Measurements from ENCODE around the gene PLPP7. TPM values are rescaled to one million over a fixed set of nuclear protein-coding genes. Genes with fewer than 3 reads are reported as not detected.
"Not testable (repeated sequence)": the region's sequence is repeated elsewhere in the genome, so short reads cannot be mapped to it uniquely, and the experiment has no call there.

Gene PLPP7
- polyA plus RNA-seq, 2 of the 4 experiments (the other 2 are of a cell fraction), result 0.08 TPM; not detected in 1

- H3K4me2 ChIP-seq, result no peak overlapping the region
- no peak overlapping the region for H3K27ac ChIP-seq
- no peak for TF ChIP-seq TP53 (CRISPR knock-in tag; IDR thresholded peaks at IDR 0.05)
- TF ChIP-seq RARB (CRISPR knock-in tag; IDR thresholded peaks at IDR 0.05), result no peak
- no peak for TF ChIP-seq MAFK (IDR thresholded peaks at IDR 0.05; ENCODE audit: partially characterized antibody)
- TF ChIP-seq, protein P1, sequence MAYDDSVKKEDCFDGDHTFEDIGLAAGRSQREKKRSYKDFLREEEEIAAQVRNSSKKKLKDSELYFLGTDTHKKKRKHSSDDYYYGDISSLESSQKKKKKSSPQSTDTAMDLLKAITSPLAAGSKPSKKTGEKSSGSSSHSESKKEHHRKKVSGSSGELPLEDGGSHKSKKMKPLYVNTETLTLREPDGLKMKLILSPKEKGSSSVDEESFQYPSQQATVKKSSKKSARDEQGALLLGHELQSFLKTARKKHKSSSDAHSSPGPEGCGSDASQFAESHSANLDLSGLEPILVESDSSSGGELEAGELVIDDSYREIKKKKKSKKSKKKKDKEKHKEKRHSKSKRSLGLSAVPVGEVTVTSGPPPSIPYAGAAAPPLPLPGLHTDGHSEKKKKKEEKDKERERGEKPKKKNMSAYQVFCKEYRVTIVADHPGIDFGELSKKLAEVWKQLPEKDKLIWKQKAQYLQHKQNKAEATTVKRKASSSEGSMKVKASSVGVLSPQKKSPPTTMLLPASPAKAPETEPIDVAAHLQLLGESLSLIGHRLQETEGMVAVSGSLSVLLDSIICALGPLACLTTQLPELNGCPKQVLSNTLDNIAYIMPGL (CRISPR knock-in tag; IDR thresholded peaks at IDR 0.05; ENCODE audit: borderline replicate concordance), result no peak
- no peak for TF ChIP-seq POLR2A (IDR thresholded peaks at IDR 0.05; ENCODE audit: low read length)
- TF ChIP-seq CHD4 (IDR thresholded peaks at IDR 0.05; ENCODE audit: borderline replicate concordance), result no peak
- TF ChIP-seq, protein P2, sequence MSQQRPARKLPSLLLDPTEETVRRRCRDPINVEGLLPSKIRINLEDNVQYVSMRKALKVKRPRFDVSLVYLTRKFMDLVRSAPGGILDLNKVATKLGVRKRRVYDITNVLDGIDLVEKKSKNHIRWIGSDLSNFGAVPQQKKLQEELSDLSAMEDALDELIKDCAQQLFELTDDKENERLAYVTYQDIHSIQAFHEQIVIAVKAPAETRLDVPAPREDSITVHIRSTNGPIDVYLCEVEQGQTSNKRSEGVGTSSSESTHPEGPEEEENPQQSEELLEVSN (IDR thresholded peaks at IDR 0.05; ENCODE audit: borderline replicate concordance, low read depth), result no peak
- no peak for TF ChIP-seq EHMT2 (IDR thresholded peaks at IDR 0.05; ENCODE audit: low read depth)
- no peak for TF ChIP-seq EHF (CRISPR knock-in tag; IDR thresholded peaks at IDR 0.05)
- no peak for TF ChIP-seq MAZ (IDR thresholded peaks at IDR 0.05; ENCODE audit: borderline replicate concordance, low read depth, low read length)
- H3K4me3 ChIP-seq, result no peak overlapping the region
- ATAC-seq (0 out of 6 replicates have a peak, but pooled peaks of 1 of the 2 experiments have one; percentile 9), DNase-seq (ENCODE audit: low read depth in 1 of 2, low spot score in 1 of 2) (no peak), FAIRE-seq (no peak)
- no peaks in the 10 kb centered on the region for H3K4me1 ChIP-seq
- no peaks in the 10 kb centered on the region for H3K9me3 ChIP-seq
- CTCF ChIA-PET, result interaction anchor here (0.6 to 10.3 kb wide), 27 partner anchors 8 to 725 kb away, joined by 3 to 189 read pairs (median 11); partner anchors contain the start of gene NUP214
- 43% methylated on average over 4 of the region's 4 CpGs for WGBS (ENCODE audit: missing lambda C conversion rate)
- POLR2A ChIA-PET, result interaction anchor here (0.7 kb wide), 1 partner anchor 88 kb away, joined by 4 read pairs; no protein-coding TSS in a partner anchor
Measured at GRCh38 chr9:131335368-131335755, 45.8 kb downstream of the PLPP7 start.

DNA sequence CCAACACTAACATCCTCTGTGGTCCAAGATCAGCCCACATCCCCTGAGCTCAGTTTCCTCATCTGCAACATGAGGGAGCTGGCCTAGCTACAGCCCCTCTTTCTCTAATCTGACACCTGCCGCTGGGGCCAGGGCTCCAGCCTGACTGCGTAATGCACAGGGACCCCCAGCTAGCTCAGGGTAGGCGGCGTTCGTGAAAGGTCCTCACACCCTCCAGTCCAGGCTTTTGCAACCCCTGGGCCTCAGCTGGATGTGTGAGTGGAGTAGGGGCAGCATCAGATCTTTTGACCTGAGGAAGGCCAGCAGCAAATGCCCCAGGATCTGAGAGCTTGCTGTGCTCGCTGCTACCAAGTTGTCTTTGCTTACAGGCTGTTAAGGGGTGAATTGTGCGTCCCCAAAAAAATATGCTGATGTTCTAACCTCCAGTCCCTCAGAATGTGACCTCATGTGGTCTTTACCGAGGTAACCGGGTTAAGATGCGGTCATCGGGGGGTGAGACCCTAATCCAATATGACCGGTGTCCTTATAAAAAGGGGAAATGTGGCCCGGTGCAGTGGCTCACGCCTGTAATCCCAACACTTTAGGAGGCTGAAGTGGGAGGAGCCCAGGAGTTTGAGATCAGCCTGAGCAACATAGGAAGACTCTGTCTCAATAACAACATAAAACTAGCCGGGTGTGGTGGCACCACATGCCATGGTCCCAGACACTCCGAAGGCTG is 47.8 kb downstream of the PLPP7 start:
- FAIRE-seq, result no peak
- POLR2A ChIA-PET, result no interaction called here
- H3K4me1 ChIP-seq, result no peaks in the 10 kb centered on the region

GRCh38 chr9:131339212-131339611 is 49.7 kb downstream of the PLPP7 start:
- 80% methylated on average over 5 of the region's 5 CpGs for WGBS (ENCODE audit: missing lambda C conversion rate)
- H3K4me2 ChIP-seq; H3K27ac ChIP-seq; ATAC-seq; POLR2A ChIA-PET; DNase-seq (ENCODE audit: low read depth in 1 of 2, low spot score in 1 of 2); H3K4me1 ChIP-seq; H3K4me3 ChIP-seq; FAIRE-seq; H3K9me3 ChIP-seq: not testable (repeated sequence)
- CTCF ChIA-PET, result interaction anchor here (6.0 to 10.3 kb wide), 3 partner anchors 12 to 282 kb away, joined by 65 to 127 read pairs (median 74); no protein-coding TSS in a partner anchor

More for the DNA sequence above, 47.8 kb downstream of the PLPP7 start:
- Histone ChIP-seq H3K4me2 (no peak overlapping the region), H3K27ac (no peak overlapping the region), H3K9me3 (no peaks in the 10 kb centered on the region), H3K4me3 (no peak overlapping the region)
- no peak for DNase-seq (ENCODE audit: low read depth in 1 of 2, low spot score in 1 of 2)
- no peak for ATAC-seq
- 67% methylated on average over 15 of the region's 16 CpGs for WGBS (ENCODE audit: missing lambda C conversion rate)
- CTCF ChIA-PET, result interaction anchor here (0.6 to 10.3 kb wide), 59 partner anchors 7 to 382 kb away, joined by 3 to 189 read pairs (median 7); partner anchors contain the start of gene NUP214
- TF ChIP-seq CBX8 (IDR thresholded peaks at IDR 0.05) (no peak), JUNB (IDR thresholded peaks at IDR 0.05) (no peak), POLR2AphosphoS2 (conservative IDR thresholded peaks at IDR 0.05; ENCODE audit: low read length) (no peak), CEBPB (IDR thresholded peaks at IDR 0.05) (no peak), MYC (IDR thresholded peaks at IDR 0.05; ENCODE audit: borderline replicate concordance, low read length) (no peak), HEYL (CRISPR knock-in tag; IDR thresholded peaks at IDR 0.05) (no peak), NPAS2 (CRISPR knock-in tag; IDR thresholded peaks at IDR 0.05; ENCODE audit: borderline replicate concordance) (no peak), MAX (IDR thresholded peaks at IDR 0.05) (no peak), HOXB13 (CRISPR knock-in tag; IDR thresholded peaks at IDR 0.05; ENCODE audit: low read depth) (no peak), ZFP36 (IDR thresholded peaks at IDR 0.05; ENCODE audit: borderline replicate concordance, partially characterized antibody) (no peak), RCOR1 (IDR thresholded peaks at IDR 0.05; ENCODE audit: low read depth, low read length) (no peak), HOXB5 (CRISPR knock-in tag; IDR thresholded peaks at IDR 0.05) (no peak), USF2 (IDR thresholded peaks at IDR 0.05) (no peak), NFE2L2 (conservative IDR thresholded peaks at IDR 0.05; ENCODE audit: low read length) (no peak), FOXS1 (CRISPR knock-in tag; IDR thresholded peaks at IDR 0.05) (no peak), PBX3 (IDR thresholded peaks at IDR 0.05) (no peak)
- TF ChIP-seq, protein P3, sequence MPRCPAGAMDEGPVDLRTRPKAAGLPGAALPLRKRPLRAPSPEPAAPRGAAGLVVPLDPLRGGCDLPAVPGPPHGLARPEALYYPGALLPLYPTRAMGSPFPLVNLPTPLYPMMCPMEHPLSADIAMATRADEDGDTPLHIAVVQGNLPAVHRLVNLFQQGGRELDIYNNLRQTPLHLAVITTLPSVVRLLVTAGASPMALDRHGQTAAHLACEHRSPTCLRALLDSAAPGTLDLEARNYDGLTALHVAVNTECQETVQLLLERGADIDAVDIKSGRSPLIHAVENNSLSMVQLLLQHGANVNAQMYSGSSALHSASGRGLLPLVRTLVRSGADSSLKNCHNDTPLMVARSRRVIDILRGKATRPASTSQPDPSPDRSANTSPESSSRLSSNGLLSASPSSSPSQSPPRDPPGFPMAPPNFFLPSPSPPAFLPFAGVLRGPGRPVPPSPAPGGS (IDR thresholded peaks at IDR 0.05), result no peak

All from A549 (cell line).